Type B pancreatic cell (in vitro differentiated cells): Measurements from ENCODE around the gene SEC24D. TPM values are rescaled to one million over a fixed set of nuclear protein-coding genes. Genes with fewer than 3 reads are reported as not detected.

Source experiments
- DNase-seq: peaks from one replicate; pipeline ENCODE4 v3.0.0; 2021; ENCODE audit warnings: mixed read lengths; ENCODE audit not compliant: unreplicated experiment; ENCODE audit errors: extremely low spot score
- H3K27ac Mint-ChIP-seq: 2 replicates; pipeline ENCODE4 v1.8.0; 2021; ENCODE audit warnings: mild to moderate bottlenecking, mixed read lengths
- H3K27me3 Mint-ChIP-seq: 2 replicates; pipeline ENCODE4 v1.8.0; 2021; ENCODE audit warnings: mixed read lengths
- H3K36me3 Mint-ChIP-seq: 2 replicates; pipeline ENCODE4 v1.8.0; 2021; ENCODE audit warnings: mixed read lengths
- H3K4me1 Mint-ChIP-seq: one replicate; pipeline ENCODE4 v1.8.0; 2021; ENCODE audit warnings: mixed read lengths; ENCODE audit not compliant: unreplicated experiment
- H3K4me3 Mint-ChIP-seq: 2 replicates; pipeline ENCODE4 v1.8.0; 2021; ENCODE audit warnings: mild to moderate bottlenecking, mixed read lengths
- H3K9me3 Mint-ChIP-seq: 2 replicates; pipeline ENCODE4 v1.8.0; 2021; ENCODE audit warnings: mixed read lengths
- CTCF ChIP-seq: fragments of 200-600 bp; sonication (generic); conservative IDR thresholded peaks from 2 replicates; pipeline ENCODE4 v1.5.0; 2021; ENCODE audit warnings: antibody characterized with exemption, mild to moderate bottlenecking
- total RNA-seq: library from RNA; stranded (reverse); gene quantifications from 2 replicates; pipeline ENCODE4 v1.2.1, GENCODE V29; 2021; ENCODE audit warnings: low replicate concordance

SEC24D gene
- total RNA-seq, 1 donor from 2014 or later, result 53.9 TPM

GRCh38 chr4:118762155-118762554, 73.8 kb downstream of the SEC24D start:
- no peak overlapping the region for H3K4me3 Mint-ChIP-seq
- no peaks in the 10 kb centered on the region for H3K9me3 Mint-ChIP-seq
- peaks cover 12% of the 10 kb centered on the region for H3K4me1 Mint-ChIP-seq
- no peak for DNase-seq
- TF ChIP-seq CTCF, result no peak
- no peak overlapping the region for H3K27ac Mint-ChIP-seq
- no peaks in the 10 kb centered on the region for H3K27me3 Mint-ChIP-seq
- peaks cover 44% of the 10 kb centered on the region for H3K36me3 Mint-ChIP-seq

GRCh38 chr4:118761397-118762016, 74.4 kb downstream of the SEC24D start:
- peaks cover 12% of the 10 kb centered on the region for H3K4me1 Mint-ChIP-seq
- TF ChIP-seq CTCF, result no peak
- H3K4me3 Mint-ChIP-seq, result no peak overlapping the region
- H3K36me3 Mint-ChIP-seq, result peaks cover 43% of the 10 kb centered on the region
- no peak overlapping the region for H3K27ac Mint-ChIP-seq
- H3K9me3 Mint-ChIP-seq, result no peaks in the 10 kb centered on the region
- DNase-seq, result no peak
- H3K27me3 Mint-ChIP-seq, result no peaks in the 10 kb centered on the region

GRCh38 chr4:118760493-118760892, 75.4 kb downstream of the SEC24D start:
- TF ChIP-seq CTCF, result no peak
- peaks cover 43% of the 10 kb centered on the region for H3K36me3 Mint-ChIP-seq
- no peaks in the 10 kb centered on the region for H3K9me3 Mint-ChIP-seq

GRCh38 chr4:118760092-118760491, 75.8 kb downstream of the SEC24D start:
- H3K4me1 Mint-ChIP-seq, result peaks cover 21% of the 10 kb centered on the region
- TF ChIP-seq CTCF, result no peak
- no peak overlapping the region for H3K27ac Mint-ChIP-seq
- DNase-seq, result no peak
- peaks cover 43% of the 10 kb centered on the region for H3K36me3 Mint-ChIP-seq
- H3K9me3 Mint-ChIP-seq, result no peaks in the 10 kb centered on the region
- H3K4me3 Mint-ChIP-seq, result no peak overlapping the region
- H3K27me3 Mint-ChIP-seq, result no peaks in the 10 kb centered on the region

More at GRCh38 chr4:118760493-118760892, 75.4 kb downstream of the SEC24D start:
- Mint-ChIP-seq H3K4me3 (no peak overlapping the region), H3K27ac (no peak overlapping the region), H3K27me3 (no peaks in the 10 kb centered on the region), H3K4me1 (peaks cover 20% of the 10 kb centered on the region)
- DNase-seq, result no peak

- no peak for DNase-seq
- H3K9me3 Mint-ChIP-seq, result no peaks in the 10 kb centered on the region
- H3K4me1 Mint-ChIP-seq, result peaks cover 23% of the 10 kb centered on the region
- no peaks in the 10 kb centered on the region for H3K27me3 Mint-ChIP-seq
- H3K36me3 Mint-ChIP-seq, result peaks cover 41% of the 10 kb centered on the region
- no peak overlapping the region for H3K27ac Mint-ChIP-seq
- no peak overlapping the region for H3K4me3 Mint-ChIP-seq
- no peak for TF ChIP-seq CTCF
Observed at GRCh38 chr4:118759481-118759880, 76.4 kb downstream of the SEC24D start.
